ENCODE data around the gene ORMDL2. TPM values are rescaled to one million over a fixed set of nuclear protein-coding genes. Genes with fewer than 3 reads are reported as not detected.

The ORMDL2 gene
- total and polyA plus RNA-seq, 2 donors (not counting 3 experiments of a cell fraction or from before 2014, with no cell fraction given) = 55.0 to 70.4 TPM

DNA sequence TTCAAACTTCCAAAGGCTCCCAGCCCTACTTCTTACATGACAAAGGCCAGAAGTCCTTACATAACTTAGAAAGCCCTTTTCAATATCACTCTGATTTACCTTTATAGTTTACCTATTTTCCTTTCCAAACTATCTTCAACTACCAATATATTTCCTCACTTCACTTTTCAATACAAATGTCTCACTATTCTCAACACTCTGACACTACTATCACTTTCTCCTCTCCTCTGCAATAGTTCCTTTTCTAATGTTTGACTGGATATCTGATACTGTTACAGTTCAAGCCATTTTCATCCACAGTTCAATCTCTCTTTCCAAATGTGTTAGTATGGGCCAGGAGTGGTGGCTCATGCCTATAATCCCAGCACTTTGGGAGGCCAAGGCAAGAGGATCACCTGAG, 3.6 kb upstream of the ORMDL2 start:
- dilution Hi-C loops (cut with MboI; ENCODE audit: extremely low pct_ligation_motif_present, low sequenced_read_pairs) (no loop called here), intact Hi-C loops (cut with micrococcal nuclease) (no loop called here)
- H3K27me3 ChIP-seq (ENCODE audit: control insufficient read depth in 2 of 2, insufficient read depth in 2 of 2, low read length in 2 of 2) = no peaks in the 10 kb centered on the region
- DNase-seq (ENCODE audit: low read depth, low spot score) (no peak), FAIRE-seq (no peak)
- CTCF ChIA-PET = interaction anchor here (0.8 to 2.1 kb wide), 2 partner anchors 116 to 126 kb away, joined by 4 read pairs; no protein-coding TSS in a partner anchor
- H4K20me1 ChIP-seq (replicated peaks; ENCODE audit: control insufficient read depth, extremely low read depth, insufficient read depth, low read length) = peaks cover 8% of the 10 kb centered on the region
- POLR2A ChIA-PET = no interaction called here
- no peaks in the 10 kb centered on the region for H3K9me1 ChIP-seq (replicated peaks; ENCODE audit: control insufficient read depth, extremely low read depth, insufficient read depth, low read length)
- H3K9me3 ChIP-seq (replicated peaks; ENCODE audit: control insufficient read depth, insufficient read depth, low read length) = no peaks in the 10 kb centered on the region
- H2AFZ ChIP-seq (ENCODE audit: low read depth, low read length) = no peak overlapping the region
- no peak overlapping the region for H3K27ac ChIP-seq (ENCODE audit: insufficient read depth, low read depth, low read length)
- H3K79me2 ChIP-seq (ENCODE audit: control insufficient read depth, insufficient read depth, low read length) = peaks cover 93% of the 10 kb centered on the region
- peaks cover 16% of the 10 kb centered on the region for H3K4me1 ChIP-seq (ENCODE audit: control insufficient read depth, extremely low read depth, insufficient read depth, low read length)
- H3K4me3 ChIP-seq (replicated peaks in 1 of 3; ENCODE audit: insufficient read depth in 1 of 3, low read depth in 1 of 3, low read length in 3 of 3) = no peak overlapping the region
- H3K36me3 ChIP-seq (ENCODE audit: control insufficient read depth in 2 of 2, extremely low read depth in 1 of 2, insufficient read depth in 2 of 2, low read length in 2 of 2) = peaks cover 2 to 5% of the 10 kb centered on the region in 2 experiments
- no peak overlapping the region for H3K4me2 ChIP-seq (ENCODE audit: insufficient read depth, low read length)
- TF ChIP-seq GATA2 (IDR thresholded peaks at IDR 0.05; ENCODE audit: insufficient read depth, insufficient read length, low read depth, low read length) = no peak
- no peak for TF ChIP-seq MYC (IDR thresholded peaks at IDR 0.05; ENCODE audit: low read depth, low read length)
- no peak for TF ChIP-seq FOS (IDR thresholded peaks at IDR 0.05; ENCODE audit: borderline replicate concordance, insufficient read depth, low read length)
- TF ChIP-seq, protein P1, sequence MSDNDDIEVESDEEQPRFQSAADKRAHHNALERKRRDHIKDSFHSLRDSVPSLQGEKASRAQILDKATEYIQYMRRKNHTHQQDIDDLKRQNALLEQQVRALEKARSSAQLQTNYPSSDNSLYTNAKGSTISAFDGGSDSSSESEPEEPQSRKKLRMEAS (IDR thresholded peaks at IDR 0.05; ENCODE audit: insufficient read depth, insufficient read length) = no peak
- TF ChIP-seq POLR2A (IDR thresholded peaks at IDR 0.05; ENCODE audit: low read depth, low read length) = no peak
- TF ChIP-seq, protein P2, sequence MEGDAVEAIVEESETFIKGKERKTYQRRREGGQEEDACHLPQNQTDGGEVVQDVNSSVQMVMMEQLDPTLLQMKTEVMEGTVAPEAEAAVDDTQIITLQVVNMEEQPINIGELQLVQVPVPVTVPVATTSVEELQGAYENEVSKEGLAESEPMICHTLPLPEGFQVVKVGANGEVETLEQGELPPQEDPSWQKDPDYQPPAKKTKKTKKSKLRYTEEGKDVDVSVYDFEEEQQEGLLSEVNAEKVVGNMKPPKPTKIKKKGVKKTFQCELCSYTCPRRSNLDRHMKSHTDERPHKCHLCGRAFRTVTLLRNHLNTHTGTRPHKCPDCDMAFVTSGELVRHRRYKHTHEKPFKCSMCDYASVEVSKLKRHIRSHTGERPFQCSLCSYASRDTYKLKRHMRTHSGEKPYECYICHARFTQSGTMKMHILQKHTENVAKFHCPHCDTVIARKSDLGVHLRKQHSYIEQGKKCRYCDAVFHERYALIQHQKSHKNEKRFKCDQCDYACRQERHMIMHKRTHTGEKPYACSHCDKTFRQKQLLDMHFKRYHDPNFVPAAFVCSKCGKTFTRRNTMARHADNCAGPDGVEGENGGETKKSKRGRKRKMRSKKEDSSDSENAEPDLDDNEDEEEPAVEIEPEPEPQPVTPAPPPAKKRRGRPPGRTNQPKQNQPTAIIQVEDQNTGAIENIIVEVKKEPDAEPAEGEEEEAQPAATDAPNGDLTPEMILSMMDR (IDR thresholded peaks at IDR 0.05; ENCODE audit: extremely low read depth in 1 of 2, insufficient read depth in 1 of 2, low read depth in 1 of 2, low read length in 2 of 2) = no peak
- TF ChIP-seq POLR2AphosphoS5 (IDR thresholded peaks at IDR 0.05; ENCODE audit: insufficient read depth, low read depth, low read length) = no peak
- no peak for TF ChIP-seq JUN (IDR thresholded peaks at IDR 0.05; ENCODE audit: borderline replicate concordance, insufficient read depth, insufficient read length, low read depth)
- TF ChIP-seq EZH2 (IDR thresholded peaks at IDR 0.05; ENCODE audit: borderline replicate concordance, low read depth, low read length, severe bottlenecking) = no peak
- H3K9ac ChIP-seq (replicated peaks; ENCODE audit: extremely low read depth, insufficient read depth, low read length) = no peak overlapping the region
- no TSS peak for BruUV-seq (replicated peaks)
